LoVo (cell line): ENCODE results near the gene EXOC1L.

Experiments
- DNase-seq: peaks from one replicate; pipeline ENCODE4 v3.0.0-alpha.2; 2016; ENCODE audit warnings: low spot score

EXOC1L gene

GRCh38 chr4:55819634-55820033 lies at the start of gene EXOC1L:
Gene EXOC1L, plus strand, starts transcription at chr4:55819790. Its CDS starts 237 bp downstream, at chr4:55820027.
- DNase-seq: no peak

DNA sequence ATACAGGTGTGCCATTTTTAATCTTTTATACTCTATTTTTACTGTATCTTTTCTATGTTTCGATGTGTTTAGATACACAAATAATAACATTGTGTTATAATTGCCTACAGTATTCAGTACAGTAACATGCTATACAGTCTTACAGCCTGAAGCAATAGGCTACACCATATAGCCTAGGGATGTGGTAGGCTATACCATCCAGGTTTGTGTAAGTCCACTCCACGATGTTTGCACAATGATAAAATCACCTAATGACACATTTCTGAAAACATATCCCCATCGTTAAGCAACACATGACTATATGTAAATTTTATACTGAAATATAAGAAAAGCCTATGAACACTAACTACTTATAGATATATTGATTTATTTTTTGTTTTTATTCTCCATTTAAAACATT lies 48.9 kb upstream of the EXOC1L start:
- no peak for DNase-seq

GRCh38 chr4:55781341-55781740 lies 38.2 kb upstream of the EXOC1L start:
- no peak for DNase-seq

DNA sequence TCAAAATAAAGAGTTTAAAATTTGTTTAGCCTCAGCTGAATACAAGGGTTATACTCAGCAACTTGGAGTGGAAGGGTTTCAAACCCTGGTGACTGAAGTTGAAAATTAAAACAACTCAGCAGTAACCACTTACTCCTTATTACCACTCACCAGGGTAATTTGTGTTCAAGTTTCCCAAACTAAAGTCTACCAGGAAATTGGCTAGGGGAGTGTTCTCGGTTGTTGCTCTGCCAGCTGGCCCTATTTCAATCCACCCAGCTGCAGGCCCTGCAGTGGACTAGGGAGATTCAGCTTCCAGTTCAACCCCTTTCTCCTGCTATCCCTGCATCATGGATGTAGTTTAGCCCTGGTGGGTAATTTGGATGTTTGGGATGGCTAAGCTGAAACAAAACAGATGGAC lies 37.8 kb upstream of the EXOC1L start:
- DNase-seq: no peak

GRCh38 chr4:55783584-55783983 lies 36.0 kb upstream of the EXOC1L start:
- no peak for DNase-seq

DNA sequence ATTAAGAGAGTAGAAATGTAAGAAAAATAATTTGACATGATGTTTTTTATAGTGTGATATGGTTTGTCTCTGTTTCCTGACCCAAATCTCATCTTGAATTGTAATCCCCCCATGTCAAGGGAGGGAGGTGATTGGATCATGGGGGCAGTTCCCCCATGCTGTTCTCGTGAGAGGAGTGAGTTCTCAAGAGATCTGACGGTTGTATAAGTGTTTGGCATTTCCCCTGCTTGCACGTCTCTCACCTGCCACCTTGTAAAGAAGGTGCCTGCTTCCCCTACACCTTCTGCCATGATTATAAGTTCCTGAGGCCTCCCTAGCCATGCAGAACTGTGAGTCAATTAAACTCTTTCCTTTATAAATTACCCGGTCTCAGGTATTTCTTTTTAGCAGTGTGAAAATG lies 34.8 kb upstream of the EXOC1L start:
- DNase-seq: no peak

GRCh38 chr4:55791666-55792065 lies 27.9 kb upstream of the EXOC1L start:
- peak; percentile 4 for DNase-seq

- no peak for DNase-seq
Observed at GRCh38 chr4:55793479-55793878, 26.1 kb upstream of the EXOC1L start.

DNA sequence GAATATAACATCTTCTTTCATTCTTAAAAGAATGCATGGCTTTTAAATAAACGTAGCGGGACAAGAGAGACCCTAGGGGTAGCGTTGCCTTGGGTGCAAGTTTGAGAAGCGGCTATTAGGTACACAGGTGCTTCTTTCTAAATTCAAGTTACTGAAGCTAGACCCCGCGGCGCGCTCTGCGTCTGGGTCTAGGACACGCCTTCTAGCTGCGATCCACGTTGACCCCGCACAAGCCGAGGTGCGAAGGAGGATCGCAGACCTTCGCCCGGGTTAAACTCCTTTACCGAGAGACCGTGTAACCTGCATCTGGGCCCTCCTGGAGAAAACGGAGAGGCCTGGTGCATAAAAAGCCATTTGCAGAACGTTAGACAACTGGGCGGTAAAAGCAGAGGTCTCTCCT lies 25.5 kb upstream of the EXOC1L start:
- no peak for DNase-seq

DNA sequence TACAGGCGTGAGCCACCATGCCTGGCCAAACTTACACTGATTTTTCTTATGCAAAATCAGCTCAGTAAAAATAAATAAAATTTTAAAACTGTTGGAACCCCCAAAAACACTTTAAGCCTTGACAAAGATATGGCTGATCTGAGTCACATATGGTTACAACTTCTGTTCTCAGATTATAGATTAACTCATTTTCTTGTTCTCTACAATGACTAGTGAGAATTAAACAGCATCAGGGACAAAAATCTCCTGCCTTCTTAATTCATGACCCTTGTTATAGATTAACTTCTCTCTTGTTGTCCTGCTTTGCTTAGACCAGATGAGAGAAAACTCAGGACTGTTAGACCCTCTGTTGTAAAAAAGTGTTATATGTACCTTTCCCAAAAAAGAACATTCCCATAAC lies 24.2 kb upstream of the EXOC1L start:
- no peak for DNase-seq

- no peak for DNase-seq
Observed at GRCh38 chr4:55801498-55801897, 18.1 kb upstream of the EXOC1L start.

GRCh38 chr4:55807556-55807955 lies 12.0 kb upstream of the EXOC1L start:
- DNase-seq: no peak

GRCh38 chr4:55808186-55808585 lies 11.4 kb upstream of the EXOC1L start:
- no peak for DNase-seq

DNA sequence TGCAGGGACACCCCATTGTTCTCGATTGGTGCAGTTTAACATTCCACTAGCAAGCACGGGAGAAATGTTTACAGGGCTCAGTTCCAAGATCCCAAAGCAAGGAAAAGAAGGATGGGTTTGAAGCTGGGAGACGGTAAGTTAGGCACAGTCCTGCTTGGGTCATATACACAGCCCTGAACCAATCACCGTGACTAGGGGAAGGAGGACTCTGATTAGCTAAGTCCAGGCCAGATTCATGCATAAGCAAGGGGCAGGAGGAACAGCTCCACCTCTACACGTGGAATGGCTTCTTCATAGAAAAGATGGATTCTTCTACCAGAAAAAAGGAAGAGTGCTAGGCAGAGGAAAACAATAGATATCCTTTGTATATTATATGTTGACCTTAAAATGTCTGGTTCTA lies 11.0 kb upstream of the EXOC1L start:
- DNase-seq: no peak

DNA sequence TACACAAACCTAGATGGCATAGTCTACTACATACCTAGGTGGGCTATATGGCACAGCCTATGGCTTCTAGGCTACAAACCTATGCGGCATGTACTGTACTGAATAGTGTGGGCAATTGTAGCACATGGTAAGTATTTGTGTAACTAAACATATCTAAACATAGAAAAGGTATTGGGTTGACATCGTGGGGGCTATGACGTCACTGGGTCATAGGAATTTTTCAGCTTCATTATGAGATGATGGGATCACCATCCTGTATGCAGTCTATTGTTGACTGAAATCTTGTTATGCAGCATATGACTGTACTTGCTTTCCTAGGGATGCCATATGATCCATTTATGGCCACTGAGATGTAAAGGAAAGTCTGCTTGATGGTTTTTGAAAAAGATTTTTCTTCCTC lies 1.9 kb upstream of the EXOC1L start:
- DNase-seq: no peak

DNA sequence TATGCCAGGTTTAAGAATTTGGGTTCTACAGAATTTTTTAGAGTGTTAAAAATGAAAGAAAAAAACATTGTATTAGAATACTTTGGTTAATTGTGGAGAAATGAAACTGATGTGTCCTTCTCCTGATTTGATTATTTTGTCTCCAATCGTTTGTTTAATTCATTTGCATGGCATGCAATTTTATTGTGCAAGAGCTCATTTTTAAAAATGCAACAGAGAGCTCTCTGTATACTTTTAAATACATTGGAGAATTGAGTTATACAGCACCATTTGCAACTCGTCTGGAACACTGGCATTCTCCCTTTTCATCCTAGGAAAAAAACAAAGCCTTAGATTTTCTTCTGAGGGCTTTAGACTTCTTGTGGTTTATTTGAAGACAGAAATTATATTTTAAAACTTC lies 689 bp downstream of the EXOC1L start:
- DNase-seq: no peak

DNA sequence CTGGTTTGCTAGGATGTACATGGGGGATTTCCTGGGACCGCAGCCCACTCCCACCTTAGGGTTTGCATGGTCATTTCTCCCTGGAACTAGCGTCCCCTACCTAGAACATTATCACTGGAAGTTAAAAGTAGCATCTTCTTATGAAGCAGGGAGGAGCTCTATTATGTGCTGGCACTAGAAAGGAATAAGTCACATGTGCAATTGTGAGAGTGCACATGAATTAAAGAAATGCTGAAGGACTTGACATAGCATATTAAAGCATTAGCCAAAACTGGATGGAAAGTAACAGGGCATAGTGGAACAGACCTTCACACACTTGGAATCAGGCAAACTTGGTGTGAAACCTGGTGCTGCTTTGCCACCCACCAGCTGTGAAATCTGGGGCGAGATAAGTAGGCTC lies 2.7 kb downstream of the EXOC1L start:
- no peak for DNase-seq

GRCh38 chr4:55824865-55825264 lies 5.3 kb downstream of the EXOC1L start:
- no peak for DNase-seq

- no peak for DNase-seq
Observed at GRCh38 chr4:55826986-55827385, 7.4 kb downstream of the EXOC1L start.

DNA sequence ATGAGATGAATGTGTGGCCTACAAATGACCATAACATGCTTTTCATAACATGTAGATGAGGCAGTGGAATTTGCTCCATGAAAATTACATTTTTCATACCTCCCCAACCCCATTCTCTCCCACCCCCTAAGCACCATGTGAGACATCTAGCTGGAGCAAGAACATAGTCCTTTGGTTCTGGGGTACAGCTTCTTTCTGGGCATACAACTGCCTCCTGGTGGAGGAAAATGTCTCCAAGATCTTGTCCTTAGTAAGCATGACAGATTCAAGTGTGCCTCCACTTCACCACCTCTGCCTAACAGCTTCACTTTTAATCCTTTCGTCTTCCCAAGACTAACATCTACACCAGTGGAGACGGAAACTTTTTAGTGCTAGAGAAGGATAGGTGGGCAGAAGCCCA lies 8.0 kb downstream of the EXOC1L start:
- no peak for DNase-seq

DNA sequence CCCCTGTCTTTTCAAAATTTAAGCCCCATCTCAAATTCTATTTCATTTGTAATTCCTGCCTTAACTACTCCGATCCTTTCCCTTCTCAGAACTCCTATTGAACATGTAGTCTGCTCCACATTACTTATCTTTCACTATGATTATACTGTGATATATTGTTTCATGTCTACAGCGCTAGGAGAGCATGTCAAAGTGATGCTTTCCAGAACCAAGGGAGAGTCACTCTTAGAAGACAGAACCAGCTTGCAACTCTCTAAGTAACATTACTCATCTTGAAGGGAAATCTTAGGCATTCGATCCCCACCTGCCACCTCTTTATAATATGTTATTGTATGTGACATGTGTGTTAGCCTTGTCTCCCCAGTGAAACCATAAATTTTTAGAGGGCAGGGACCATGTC lies 10.5 kb downstream of the EXOC1L start:
- DNase-seq: no peak

DNA sequence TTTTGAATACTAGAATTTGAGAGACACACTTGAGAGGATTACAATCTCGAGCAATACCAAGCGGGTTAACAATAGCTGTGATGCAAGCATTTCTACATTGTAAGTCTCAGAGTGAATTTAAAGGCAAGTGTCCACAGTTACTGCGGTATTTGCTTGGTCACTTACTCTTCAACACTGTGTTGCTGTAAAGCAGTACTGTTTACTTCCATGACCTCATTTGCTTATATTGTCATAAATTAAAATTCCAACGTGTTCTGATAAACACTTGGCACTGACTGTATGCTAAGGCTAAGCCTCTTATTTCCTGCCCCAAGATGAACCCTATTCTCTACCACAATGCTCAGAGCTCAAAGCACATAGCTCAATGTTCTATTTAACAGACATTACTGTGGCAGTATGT lies 11.1 kb downstream of the EXOC1L start:
- DNase-seq: no peak

- no peak for DNase-seq
Observed at GRCh38 chr4:55834086-55834795, 14.7 kb downstream of the EXOC1L start.

DNA sequence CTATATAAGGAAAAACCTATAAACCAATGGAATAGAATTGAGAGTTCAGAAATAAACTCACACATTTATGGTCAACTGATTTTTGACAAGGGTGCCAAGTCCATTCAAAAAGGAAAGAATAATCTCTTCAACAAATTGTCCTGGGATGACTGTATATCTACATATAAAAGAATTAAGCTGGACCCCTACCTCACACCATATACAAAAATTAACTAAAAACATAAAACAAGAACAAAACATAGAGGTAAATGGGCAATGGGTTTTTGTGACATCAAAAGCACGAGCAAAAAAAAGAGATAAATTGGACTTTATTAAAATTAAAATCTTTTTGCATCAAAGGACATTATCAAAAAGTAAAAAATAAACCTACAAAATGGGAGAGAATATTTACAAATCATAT lies 18.3 kb downstream of the EXOC1L start:
- no peak for DNase-seq

DNA sequence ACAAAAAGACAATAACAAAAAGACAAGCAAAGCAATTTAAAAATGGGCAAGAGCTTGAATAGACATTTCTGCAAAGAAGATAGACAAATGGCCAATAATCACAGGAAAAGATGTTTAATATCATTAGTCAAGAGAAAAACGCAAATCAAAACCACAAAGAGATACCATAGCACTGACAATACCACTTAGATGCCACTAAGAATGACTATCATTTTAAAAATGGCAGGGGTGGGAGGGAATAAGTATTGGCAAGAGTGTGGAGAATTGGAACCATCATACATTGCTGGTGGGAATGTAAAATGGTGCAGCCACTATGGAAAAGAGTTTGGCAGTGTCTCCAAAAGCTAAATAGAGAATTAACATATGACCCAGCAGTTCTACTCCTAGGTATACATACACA lies 18.8 kb downstream of the EXOC1L start:
- DNase-seq: no peak
